GM12878 (cell line): ENCODE data around the gene LCLAT1.

Experiments
- CEBPB ChIP-seq, 2 experiments: fragments of 150-350 bp in 1 of 2; IDR thresholded peaks; 2 replicates each; pipeline ENCODE4 v1.6.1; 2012 to 2014; ENCODE audit warnings: low read depth in 2 of 2, low read length in 2 of 2, borderline replicate concordance in 1 of 2, inconsistent platforms in 1 of 2
- CTCF ChIP-seq, 3 experiments: IDR thresholded peaks in 2 of 3; conservative IDR thresholded peaks in 1 of 3; 2 replicates each; pipeline ENCODE4 v1.5.1; 2011; ENCODE audit warnings: low read depth in 3 of 3, low read length in 3 of 3, mild to moderate bottlenecking in 3 of 3, control low read depth in 2 of 3, moderate library complexity in 2 of 3, inconsistent platforms in 1 of 3, mixed read lengths in 1 of 3; ENCODE audit not compliant: control insufficient read depth in 2 of 3, insufficient read depth in 1 of 3; ENCODE audit errors: extremely low read depth in 1 of 3
- ETV6 ChIP-seq, 2 experiments: fragments of 450-650 bp in 1 of 2; IDR thresholded peaks in 1 of 2; conservative IDR thresholded peaks in 1 of 2; 2 replicates each; pipeline ENCODE4 v1.6.1; 2014; ENCODE audit warnings: antibody characterized with exemption in 1 of 2, borderline replicate concordance in 1 of 2, low read depth in 1 of 2, mild to moderate bottlenecking in 1 of 2, moderate library complexity in 1 of 2
- MXI1 ChIP-seq: fragments of 150-350 bp; IDR thresholded peaks from 2 replicates; pipeline ENCODE4 v1.6.1; 2011; ENCODE audit warnings: low read depth, mild to moderate bottlenecking, inconsistent platforms, low read length, improper control_type of control experiment
- MYB ChIP-seq: fragments of 150-350 bp; IDR thresholded peaks from 2 replicates; pipeline ENCODE4 v1.6.1; 2014; ENCODE audit warnings: mild to moderate bottlenecking, low read depth, low read length, borderline replicate concordance
- POLR2A ChIP-seq: IDR thresholded peaks from 2 replicates; pipeline ENCODE4 v1.6.1; 2011; ENCODE audit warnings: low read depth, mild to moderate bottlenecking, low read length
- ZZZ3 ChIP-seq: IDR thresholded peaks from 2 replicates; pipeline ENCODE4 v1.6.1; 2011; ENCODE audit warnings: low read depth; ENCODE audit not compliant: control insufficient read depth, insufficient read length
- TF ChIP-seq, protein P1 (sequence below): IDR thresholded peaks from 2 replicates; pipeline ENCODE4 v1.6.1; 2012; ENCODE audit warnings: low read depth, low read length, improper control_type of control experiment
- TF ChIP-seq, protein P2 (sequence below): fragments of 450-650 bp; IDR thresholded peaks from 2 replicates; pipeline ENCODE4 v1.6.1; 2017; ENCODE audit warnings: antibody characterized with exemption, mild to moderate bottlenecking, moderate library complexity

DNA sequence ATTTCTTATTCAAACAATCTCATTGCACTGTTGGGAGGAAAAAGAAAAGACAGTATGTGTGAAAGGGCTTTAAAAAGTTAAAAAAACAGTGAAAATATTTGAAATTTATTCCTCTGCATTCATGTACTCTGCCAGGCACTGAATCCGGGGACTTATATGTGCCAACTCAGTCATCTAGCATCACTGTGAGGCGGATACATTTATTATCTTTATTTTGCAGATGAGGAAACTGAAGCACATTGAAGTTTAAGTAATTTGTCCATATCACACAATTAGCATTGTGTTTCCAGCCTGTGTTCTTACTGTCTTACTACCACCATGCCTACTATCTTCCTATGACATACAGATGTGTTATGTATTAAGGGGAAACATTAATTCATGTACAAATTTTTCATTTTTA, 1.8 kb downstream of the LCLAT1 start:
- TF ChIP-seq MXI1 (no peak), CEBPB (IDR thresholded peaks at IDR 0.05; ENCODE audit: borderline replicate concordance in 1 of 2, low read depth in 2 of 2, low read length in 2 of 2) (no peak), CTCF (IDR thresholded peaks at IDR 0.05 in 2 of 3, conservative IDR thresholded peaks at IDR 0.05 in 1 of 3; ENCODE audit: control insufficient read depth in 2 of 3, extremely low read depth in 1 of 3, insufficient read depth in 1 of 3, low read depth in 3 of 3, low read length in 3 of 3) (no peak), ETV6 (conservative IDR thresholded peaks at IDR 0.05 in 1 of 2, IDR thresholded peaks at IDR 0.05 in 1 of 2; ENCODE audit: borderline replicate concordance in 1 of 2, low read depth in 1 of 2) (no peak), ZZZ3 (no peak), POLR2A (no peak), MYB (no peak)
- TF ChIP-seq, protein P1, sequence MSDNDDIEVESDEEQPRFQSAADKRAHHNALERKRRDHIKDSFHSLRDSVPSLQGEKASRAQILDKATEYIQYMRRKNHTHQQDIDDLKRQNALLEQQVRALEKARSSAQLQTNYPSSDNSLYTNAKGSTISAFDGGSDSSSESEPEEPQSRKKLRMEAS = no peak
- TF ChIP-seq, protein P2, sequence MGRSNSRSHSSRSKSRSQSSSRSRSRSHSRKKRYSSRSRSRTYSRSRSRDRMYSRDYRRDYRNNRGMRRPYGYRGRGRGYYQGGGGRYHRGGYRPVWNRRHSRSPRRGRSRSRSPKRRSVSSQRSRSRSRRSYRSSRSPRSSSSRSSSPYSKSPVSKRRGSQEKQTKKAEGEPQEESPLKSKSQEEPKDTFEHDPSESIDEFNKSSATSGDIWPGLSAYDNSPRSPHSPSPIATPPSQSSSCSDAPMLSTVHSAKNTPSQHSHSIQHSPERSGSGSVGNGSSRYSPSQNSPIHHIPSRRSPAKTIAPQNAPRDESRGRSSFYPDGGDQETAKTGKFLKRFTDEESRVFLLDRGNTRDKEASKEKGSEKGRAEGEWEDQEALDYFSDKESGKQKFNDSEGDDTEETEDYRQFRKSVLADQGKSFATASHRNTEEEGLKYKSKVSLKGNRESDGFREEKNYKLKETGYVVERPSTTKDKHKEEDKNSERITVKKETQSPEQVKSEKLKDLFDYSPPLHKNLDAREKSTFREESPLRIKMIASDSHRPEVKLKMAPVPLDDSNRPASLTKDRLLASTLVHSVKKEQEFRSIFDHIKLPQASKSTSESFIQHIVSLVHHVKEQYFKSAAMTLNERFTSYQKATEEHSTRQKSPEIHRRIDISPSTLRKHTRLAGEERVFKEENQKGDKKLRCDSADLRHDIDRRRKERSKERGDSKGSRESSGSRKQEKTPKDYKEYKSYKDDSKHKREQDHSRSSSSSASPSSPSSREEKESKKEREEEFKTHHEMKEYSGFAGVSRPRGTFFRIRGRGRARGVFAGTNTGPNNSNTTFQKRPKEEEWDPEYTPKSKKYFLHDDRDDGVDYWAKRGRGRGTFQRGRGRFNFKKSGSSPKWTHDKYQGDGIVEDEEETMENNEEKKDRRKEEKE = no peak
